OCI-M2 (cell line): ENCODE data around the gene GUCD1.

Experiments
- DNase-seq: peaks from one replicate; lab custom pipeline; 2025; ENCODE audit not compliant: unreplicated experiment; lab: John Stamatoyannopoulos, UW

Gene GUCD1

GRCh38 chr22:24590596-24591173 lies 35.7 kb upstream of the GUCD1 start:
- DNase-seq, result no peak

- DNase-seq, result no peak
These were observed 34.6 kb upstream of the GUCD1 start for GRCh38 chr22:24589518-24590030.

- no peak for DNase-seq
These were observed 34.0 kb upstream of the GUCD1 start for GRCh38 chr22:24588757-24589481.

- DNase-seq, result no peak
These were observed 33.4 kb upstream of the GUCD1 start for GRCh38 chr22:24588381-24588756.

- no peak for DNase-seq
These were observed 33.0 kb upstream of the GUCD1 start for GRCh38 chr22:24587948-24588347.

GRCh38 chr22:24587251-24587650 lies 32.3 kb upstream of the GUCD1 start:
- DNase-seq, result no peak

- no peak for DNase-seq
These were observed 31.1 kb upstream of the GUCD1 start for GRCh38 chr22:24585927-24586546.

GRCh38 chr22:24585461-24585860 lies 30.5 kb upstream of the GUCD1 start:
- no peak for DNase-seq

GRCh38 chr22:24584871-24585411 lies 30.0 kb upstream of the GUCD1 start:
- no peak for DNase-seq

- DNase-seq, result no peak
These were observed 29.3 kb upstream of the GUCD1 start for GRCh38 chr22:24584166-24584790.

- DNase-seq, result no peak
These were observed 28.6 kb upstream of the GUCD1 start for GRCh38 chr22:24583221-24584165.

- no peak for DNase-seq
These were observed 27.3 kb upstream of the GUCD1 start for GRCh38 chr22:24582056-24582814.

- no peak for DNase-seq
These were observed 25.3 kb upstream of the GUCD1 start for GRCh38 chr22:24580276-24580675.

GRCh38 chr22:24579258-24579601 lies 24.3 kb upstream of the GUCD1 start:
- no peak for DNase-seq

GRCh38 chr22:24578355-24579257 lies 23.7 kb upstream of the GUCD1 start:
- no peak for DNase-seq

- no peak for DNase-seq
These were observed 21.8 kb upstream of the GUCD1 start for GRCh38 chr22:24576778-24577177.

- no peak for DNase-seq
These were observed 16.3 kb upstream of the GUCD1 start for GRCh38 chr22:24571266-24571665.

GRCh38 chr22:24567668-24568067 lies 12.7 kb upstream of the GUCD1 start:
- no peak for DNase-seq
